Activated CD8-positive, alpha-beta memory T cell treated with anti-CD3 and anti-CD28 coated beads, Interleukin-2, amount 50 U/mL, for 4 hours (primary cell): ENCODE results near the gene ATG7.
"Not testable (repeated sequence)": the region's sequence is repeated elsewhere in the genome, so short reads cannot be mapped to it uniquely, and the experiment has no call there.

Source experiments
- DNase-seq: peaks from one replicate; pipeline ENCODE4 v3.0.0-alpha.2; 2020

Gene ATG7

DNA sequence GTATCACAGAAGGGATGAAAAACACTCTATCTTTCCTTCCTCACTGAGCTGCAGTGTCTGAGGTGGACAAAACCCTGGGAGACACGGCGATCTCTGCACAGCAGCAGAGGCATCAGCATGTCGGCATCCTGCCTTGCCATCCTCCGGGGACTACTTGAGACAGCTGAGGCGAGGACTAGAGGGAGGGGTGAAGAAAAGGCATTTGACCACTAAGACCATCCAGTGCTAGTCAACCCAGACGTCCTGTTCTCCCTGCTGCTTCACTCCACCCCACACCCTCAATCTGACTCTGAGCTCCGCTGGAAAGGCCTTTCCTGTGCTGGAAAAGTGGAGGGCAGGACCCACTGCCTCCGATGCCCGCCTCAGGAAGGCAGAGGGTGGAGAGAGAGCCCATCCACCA, 304.3 kb downstream of the ATG7 start:
- no peak for DNase-seq

DNA sequence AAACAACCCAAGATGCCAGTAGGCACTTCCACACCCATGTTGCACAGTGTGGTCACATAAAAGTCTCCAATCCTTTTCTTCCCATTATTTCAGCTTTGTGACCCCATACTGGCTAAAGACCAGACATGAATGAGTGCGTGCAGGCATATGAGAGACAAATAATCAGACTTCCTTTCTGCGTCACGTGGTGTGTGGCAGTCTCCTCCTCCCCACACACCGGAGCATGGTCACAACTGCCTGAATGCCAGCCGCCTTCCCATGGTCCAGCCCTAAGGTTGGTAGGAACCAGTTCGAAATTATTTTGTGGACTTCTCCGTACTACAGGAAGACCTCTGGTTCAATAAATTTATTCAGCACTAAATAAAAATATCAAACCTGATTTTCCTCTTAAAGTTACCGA, 306.0 kb downstream of the ATG7 start:
- no peak for DNase-seq

DNA sequence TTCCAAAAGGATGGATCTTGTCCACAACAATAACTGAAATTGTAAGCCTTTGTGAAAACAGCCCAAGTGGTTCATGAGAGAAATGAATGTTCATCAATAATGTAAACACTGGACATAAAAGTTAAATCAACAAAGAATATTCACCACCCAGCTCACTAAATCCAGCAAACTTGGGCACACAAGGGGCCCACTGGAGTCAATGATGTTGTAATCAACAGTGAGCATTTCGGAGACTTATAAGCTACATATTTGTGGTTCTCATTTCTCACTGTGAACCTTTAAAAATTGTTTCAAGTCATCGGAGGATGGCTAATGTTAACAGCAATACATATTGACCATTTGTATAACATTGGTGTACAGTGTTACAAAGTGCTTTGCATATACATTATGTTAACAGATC, 308.4 kb downstream of the ATG7 start:
- DNase-seq, result no peak

DNA sequence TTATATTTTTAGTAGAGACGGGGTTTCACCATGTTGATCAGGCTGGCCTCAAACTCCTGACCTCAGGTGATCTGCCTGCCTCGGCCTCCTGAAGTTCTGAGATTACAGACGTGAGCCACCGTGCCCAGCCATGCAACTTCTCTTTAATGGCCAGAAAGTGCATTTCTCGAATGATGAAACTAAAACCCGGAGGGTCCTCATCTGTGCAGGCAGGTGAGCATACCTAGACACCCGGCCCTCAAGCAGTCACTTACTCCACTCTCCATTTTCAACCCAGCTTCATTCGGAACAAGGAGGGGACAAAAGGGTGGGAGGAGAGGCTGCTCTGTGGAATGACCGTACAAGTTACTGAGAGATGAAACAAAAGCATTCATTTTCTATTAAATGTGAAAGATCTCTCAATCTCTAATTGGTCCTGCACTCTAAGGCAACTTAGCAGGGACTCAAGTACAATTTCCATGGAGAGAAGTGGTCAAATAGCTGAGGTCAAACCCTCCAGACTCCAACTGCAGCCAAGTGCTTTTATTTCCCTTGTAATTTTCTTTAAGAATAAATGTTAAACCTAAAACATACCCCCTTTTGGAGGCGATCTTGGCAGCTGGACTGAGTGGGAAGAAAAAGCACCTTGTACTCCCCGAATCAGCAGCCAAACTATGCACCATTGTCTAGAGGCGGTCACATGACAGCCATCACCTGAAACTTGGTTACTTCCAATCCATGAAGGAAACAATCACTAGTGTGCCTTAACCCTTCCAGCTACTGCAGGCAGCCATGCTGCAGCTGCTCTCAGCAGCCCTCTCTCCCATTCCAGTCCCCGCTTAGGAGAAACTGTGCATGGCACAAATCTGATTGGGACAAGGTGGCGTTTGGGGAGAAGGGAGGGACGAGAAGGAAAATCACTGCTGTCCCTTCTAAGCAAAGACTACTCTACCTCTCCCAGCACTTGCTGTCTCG, 309.3 kb downstream of the ATG7 start:
- no peak for DNase-seq

DNA sequence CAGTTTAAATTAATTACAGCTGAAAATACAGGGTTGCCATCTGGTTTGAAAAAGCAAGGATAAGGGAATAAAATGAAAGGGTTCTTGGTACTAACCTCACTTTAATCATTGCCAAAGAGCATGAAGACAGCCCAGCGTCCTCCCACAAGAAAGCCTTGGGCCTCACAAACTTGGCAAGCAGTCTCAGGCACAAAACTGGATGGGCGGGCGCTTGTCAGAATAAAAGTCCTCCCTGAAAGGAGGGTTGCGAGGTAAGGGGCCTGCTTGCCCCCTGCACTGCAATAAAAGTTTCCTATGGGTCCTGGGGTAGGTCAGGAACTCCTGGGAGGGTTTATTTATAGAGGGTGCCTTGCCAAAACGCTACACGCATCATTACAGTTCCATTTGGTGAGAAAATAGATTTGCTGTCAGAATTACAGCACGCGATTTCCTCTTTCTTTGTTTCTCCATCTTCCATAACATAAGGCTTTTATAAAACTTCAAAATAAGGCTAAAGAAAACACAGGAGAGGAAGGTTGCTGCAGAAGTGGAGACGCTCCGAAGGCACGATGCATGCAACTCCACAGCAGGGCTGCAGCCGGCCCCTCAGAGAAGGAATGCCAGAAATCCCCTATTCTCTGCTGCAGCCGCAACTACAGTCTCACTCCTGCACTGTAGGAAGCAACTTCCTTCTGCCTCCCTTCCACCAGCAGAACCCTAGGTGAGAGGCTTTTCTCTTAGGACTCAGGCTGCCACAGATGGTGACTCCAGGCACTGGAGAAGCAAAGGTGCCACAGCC, 310.2 kb downstream of the ATG7 start:
- DNase-seq, result no peak

DNA sequence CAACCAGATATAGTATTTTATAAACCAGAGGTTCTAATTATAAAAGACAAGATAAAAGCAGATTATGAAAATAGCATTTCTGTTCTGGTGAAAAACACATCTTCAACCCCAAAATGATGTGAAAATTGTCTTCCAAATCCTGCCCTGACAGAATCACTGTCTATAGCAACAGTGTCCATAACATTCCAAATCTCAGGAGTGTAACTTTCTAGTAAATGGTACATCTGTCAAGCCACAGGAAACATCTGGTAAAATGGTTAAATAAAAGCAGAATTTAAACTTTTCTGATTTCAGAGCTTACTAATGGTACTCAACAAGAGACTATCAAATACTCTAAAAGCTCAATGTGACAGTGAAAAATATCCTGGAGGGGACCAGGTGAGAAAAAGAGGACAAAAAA, 311.0 kb downstream of the ATG7 start:
- DNase-seq, result no peak

DNA sequence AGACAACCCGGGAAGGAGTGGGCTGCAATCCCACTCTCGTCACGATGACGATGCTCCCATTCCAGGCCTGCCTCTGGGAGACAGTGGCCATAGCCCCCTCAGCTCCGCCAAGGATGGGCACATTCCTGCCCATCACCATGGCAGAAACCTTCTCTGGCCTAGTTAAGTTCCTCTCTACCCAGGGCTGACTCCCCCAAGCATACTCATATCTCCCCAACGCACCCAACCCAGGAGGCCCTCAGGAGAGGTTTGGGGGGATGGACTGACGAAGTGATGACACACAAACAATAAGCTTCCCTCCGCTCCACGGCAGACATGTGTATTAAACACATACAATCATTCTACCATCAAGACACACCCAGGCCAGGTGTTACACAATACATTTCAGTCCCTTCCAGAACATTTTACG, 311.4 kb downstream of the ATG7 start:
- DNase-seq, result no peak

DNA sequence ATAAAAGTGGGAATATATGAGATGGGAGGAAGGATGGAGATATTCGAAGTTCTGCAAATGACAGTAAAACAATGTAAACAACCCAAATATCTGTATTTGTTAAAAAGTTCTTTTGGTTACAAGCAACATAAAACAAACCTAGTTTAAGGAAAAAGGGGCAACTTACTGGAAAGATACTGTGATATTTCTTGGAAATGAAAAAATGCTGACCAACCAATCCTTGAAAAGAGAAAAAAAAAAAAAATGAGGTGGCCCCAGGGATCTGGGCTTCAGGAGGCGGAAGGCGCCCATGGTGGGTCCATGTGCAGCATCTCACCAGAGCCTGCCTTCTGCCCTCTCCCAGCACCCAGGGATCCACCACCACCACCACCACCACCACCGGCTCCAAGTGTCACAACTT, 312.4 kb downstream of the ATG7 start:
- no peak for DNase-seq

DNA sequence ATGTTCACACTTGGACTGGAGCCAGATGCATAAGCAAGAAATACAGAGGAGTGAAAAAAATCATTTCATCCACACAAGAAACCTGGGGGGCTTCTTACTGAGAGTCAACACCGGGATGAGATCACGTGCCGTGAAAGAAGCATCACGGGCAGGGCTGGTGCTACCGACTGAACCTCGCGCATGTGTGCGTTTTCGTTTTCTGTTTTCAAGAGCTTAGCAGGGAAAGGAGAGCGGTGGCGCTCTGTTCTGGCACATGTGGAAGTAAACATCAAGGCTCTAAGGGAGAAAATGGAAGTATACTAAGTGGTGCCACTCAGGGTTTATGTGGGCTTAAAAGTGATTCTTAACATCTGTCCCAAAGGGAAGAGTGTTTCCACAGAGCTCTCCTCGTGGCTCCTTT, 315.6 kb downstream of the ATG7 start:
- no peak for DNase-seq

DNA sequence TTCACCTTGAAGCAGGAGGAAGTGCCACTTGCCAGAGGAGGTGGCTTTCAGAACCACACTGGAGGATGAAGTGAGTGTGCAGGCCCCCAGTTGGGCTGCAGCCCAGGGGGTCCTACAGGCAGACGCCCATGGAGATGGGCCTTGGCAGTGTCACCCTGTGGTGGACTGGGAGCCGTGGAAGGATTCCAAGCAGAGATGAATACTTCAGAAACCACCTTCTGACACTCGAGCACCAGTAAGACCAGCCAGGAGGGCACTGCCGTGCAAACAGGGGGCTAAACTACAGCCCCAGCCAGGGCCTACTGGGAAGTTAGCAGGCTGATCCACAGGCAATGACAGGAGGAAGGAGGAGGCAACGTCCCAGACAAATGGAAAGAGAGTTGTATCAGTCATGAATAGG, 316.1 kb downstream of the ATG7 start:
- no peak for DNase-seq

DNA sequence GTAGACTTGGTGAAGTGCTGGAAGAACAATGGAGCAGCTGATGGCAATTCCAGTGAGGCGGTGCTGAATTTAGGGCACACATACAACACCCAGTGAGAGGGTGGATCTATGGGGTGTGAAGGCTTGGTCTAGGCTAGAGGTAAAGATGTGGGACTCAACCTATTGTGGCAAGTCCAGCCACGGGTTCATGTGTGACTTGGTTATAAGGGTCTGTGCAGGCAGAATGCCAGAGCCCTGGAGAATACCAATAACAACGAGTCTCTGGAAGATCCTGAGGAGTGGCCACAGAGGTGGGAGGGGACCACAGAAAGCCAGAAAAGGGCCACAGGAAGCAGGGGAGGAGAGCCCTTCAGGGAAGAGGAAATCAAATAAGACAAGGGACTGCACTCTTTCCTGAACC, 316.6 kb downstream of the ATG7 start:
- no peak for DNase-seq

DNA sequence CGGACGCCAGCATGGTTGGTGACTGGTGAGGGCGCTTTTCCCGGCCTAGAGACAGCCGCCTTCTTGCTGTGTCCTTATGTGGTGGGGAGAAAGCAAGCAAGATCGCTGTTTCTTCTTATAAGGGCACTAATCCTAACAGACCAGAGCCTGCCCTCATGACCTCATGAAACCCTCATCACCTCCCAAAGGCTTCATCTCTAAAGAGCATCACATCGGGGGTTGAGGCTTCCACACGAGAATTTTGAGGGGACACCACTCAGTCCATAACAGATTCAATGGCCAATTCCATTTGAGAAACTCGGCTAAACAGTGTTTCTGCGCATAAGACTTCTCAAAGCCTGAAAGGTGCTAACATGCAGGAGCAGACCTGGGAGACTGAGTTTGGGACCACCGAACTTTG, 317.5 kb downstream of the ATG7 start:
- no peak for DNase-seq

DNA sequence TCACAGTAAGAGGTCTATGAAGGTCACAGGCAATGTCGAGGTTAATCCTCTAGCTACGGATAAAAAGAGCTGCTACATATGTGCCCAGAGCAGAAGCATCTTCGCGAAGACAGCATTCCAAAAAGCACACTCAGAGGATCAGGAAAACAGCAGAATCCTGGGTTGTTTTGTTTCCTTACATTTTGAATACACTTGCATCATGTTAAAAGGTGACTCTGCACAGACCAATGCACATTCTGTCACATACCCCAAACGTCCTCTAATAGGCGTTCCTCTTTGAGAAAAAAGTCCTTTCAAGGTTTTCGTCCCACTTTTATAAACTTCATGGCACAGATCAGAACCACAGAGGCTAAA, 318.8 kb downstream of the ATG7 start:
- DNase-seq, result no peak

DNA sequence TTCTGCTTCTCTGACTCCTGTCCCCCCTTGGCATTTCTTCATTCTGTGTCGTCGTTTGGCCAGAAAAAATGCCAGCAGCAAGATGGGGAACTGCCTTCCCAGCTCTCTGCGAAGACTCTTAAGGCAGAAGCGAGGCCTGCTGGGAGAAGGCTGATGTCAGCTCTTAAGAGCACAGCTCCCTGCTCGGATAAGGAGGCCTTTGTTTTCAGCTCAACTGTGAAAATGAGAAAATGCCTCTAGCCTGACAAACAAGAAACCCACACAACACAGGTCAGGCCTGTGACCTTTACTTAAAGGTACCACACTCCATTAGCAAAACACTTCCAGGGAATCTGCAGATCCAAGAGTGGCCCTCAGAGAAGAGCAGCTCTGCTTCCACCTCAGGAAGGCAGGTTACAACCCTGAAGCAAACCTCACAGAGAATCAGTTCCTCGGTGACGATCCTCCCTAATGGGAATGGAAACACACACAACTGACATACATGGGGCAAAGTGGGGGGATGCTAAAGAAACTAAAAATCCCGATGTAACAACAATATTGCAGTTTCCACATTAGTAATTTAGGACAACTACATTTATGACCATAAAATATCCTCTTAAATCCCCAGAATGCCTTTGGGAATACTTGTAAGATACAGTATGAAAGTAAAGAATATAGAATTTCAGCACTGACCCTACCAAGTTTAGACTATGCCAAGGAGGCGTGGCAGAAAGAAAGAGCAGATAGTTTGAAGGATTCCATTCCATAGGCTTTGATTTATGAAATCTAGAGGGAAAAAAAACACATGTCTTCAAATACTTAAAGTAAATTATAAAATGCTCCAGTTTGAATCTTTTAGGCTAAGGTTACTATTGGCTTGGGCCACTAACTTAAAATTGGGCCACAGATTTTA, 319.4 kb downstream of the ATG7 start:
- no peak for DNase-seq

DNA sequence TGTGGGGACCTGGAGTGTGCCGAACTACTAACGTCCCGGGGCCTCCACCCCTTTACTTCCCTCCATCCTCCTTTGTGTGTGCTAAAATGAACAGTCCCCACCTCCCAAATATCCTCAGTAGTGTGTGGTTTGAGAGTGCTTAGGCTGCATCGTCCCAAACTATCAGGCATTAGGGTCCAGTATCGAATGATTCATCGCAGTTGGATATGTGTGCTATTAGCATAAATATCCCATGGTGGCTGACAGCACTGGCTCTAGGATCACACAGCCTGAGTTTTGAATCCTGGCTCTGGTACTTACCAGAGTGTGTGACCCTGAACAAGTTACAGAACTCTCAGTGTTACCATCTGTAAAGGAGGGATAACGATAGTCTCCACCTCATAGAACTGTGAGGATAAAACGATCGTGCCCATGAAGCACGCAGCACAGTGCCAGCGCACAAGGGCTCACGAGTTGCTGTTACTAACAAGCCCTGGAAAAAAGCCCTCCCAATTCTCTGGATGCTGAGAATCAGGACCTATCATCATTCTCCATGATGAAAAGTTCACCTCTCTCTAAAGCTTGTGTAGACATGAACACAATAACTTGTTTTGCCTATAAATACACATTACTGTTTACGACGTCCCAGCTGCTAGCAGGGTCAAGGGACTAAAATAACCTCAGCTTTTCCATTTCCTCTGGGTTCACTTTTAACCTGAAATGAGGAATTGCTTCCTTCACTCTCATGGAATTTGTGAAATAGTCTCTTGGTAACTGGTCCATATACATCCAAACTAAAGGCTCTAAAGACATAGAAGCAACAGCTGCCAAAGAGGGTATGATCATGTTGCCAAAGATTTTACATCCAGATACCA, 320.5 kb downstream of the ATG7 start:
- no peak for DNase-seq

DNA sequence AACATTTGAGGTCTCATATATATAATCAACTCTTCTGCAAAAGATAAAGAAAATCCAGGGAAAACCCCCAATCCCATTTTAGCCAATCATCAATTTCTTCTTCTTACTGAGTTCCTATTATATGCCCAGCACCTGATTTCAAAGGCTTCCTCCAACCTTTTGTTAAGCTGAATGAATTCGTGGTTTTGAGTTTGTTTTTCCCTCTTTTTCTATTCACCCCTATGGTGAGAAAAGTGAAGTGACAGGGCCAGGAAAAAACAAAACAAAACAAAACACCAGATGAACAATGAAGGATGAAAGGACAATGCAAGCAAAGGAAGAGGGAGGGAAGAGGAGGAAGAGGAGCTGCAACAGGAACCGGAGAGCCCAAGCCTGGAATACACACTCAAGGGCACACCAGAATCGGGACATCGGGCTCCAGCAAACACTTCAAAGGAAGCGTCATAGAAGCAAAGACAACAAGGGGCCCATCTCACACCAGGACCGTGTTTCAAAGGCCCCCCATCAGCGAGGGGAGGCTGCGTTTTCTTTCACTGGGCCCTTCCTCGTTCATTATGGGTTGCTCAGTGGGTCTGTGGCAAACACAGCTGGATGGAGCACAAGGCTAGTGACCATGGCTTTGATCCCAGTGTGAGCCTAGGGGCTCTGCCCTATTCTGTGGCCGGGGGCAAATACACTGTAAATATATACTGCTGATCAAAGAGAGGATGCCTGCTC, 321.3 kb downstream of the ATG7 start:
- no peak for DNase-seq

DNA sequence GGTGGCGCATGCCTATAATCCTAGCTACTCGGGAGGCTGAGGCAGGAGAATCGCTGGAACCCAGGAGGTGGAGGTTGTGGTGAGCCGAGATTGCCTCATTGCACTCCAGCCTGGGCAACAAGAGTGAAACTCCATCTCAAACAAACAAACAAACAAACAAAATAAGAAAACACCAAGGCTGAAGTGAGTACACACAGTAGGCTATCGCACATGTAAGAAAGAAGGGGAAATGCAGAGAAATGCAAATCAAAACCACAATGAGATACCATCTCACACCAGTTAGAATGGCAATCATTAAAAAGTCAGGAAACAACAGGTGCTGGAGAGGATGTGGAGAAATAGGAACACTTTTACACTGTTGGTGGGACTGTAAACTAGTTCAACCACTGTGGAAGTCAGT, 322.8 kb downstream of the ATG7 start:
- not testable (repeated sequence) for DNase-seq

DNA sequence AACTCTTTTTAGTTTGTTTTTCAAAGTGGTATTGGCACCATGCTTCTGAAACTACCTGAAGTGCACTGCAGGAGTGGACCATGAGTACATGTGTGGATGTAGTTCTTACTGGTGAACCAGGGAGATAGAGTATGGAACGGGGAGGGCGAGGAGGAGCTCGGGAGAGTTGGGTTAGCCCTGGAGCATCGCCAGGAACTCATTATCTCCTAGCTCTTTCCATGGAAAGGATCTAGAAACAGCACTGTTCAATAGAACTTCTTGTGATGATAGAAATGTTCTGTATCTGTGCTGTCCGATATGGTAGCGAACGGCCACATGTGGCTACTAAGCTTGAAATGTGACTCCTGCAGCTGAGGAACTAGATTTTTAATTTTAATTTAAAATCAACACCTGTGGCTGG, 324.2 kb downstream of the ATG7 start:
- DNase-seq, result no peak

DNA sequence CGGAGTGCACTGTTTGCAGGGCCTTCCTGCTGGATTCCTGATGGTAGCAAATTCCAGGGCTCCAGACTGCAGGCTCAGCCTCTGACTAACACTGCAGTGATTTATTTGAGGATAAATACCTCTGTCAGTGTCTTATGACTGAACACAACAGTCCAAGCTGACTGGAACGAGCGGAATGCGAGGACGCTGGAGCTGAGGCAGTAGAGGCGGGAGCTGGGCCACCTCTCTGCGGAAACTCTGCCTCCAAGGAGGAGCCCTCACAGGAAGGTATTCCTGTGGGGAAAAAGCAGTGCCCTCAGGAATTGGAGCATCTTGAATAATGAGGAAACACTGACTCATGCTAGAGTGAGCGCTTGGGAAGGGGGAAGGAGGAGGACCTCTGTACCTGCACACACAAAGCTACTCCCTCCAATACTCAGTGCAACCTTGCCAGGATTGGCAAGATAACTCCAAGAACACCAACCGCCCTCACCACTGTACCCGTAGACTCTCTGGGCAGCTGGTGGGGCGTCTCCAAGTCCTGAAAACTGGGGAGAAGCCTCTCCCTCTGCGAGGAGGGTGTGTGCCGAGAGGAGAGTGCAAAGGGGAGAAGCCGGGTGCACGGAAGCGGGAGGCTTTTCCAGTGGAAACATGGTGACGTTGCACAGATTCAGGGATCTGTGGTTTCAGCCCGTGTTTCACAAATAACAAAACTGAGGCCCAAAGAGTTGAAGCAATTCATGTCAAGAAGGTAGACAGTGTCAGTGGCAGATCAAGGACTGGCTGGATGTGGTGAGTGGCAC, 328.5 kb downstream of the ATG7 start:
- DNase-seq, result no peak

DNA sequence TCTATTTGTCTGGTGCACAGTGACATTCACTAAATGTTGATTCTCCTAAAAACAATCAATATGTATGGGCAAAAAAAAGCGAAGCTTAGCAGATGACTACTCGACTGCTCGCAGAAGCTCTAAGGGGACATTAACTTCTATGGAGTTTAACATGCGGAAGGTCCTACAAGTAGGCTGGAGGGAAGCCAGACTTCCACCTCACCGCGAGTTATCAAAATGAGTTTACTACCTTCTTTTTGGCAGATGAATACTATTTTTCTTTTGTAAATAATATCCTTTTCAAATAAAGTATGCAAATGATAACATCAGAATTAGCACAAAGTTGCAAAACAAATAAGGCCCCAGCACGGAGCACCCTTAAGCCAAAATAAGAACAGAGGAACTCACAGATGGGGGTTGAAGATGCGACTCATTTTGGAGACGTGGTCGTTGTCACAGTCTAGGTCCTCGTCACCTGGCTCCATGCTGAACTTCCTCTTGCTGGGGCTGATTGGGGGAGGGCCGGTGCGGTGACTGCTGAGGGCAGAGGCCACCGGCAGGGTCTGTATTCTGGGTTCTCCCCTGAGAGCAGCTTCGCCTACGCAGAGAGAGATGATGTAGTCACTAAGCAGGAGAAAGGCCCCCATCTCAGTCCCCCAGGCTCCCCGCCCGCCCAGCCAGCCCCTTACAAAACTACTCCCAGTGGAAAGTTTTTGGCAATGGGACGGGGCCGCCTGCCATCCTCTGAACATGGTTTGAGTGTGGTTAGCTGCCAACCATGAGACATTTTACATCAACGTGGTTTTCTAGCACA, 329.4 kb downstream of the ATG7 start:
- peak; percentile 39 for DNase-seq
